Effector memory CD8-positive, alpha-beta T cell (primary cell): ENCODE results near the gene ERCC6.

Source experiments
- ATAC-seq: fragments of 150-1000 bp; cut with Tn5 transposase; replicated peaks from 2 replicates; pipeline ENCODE4 v1.10.0; 2021; ENCODE audit warnings: mild to moderate bottlenecking, moderate library complexity
- DNase-seq, 3 experiments: peaks; one replicate each; pipeline ENCODE4 v3.0.0; 2021
- H3K27ac Mint-ChIP-seq, 2 donors: one replicate each; pipeline ENCODE4 v1.8.0; 2022; ENCODE audit warnings: mild to moderate bottlenecking in 2 of 2, mixed read lengths in 2 of 2, moderate library complexity in 2 of 2
- H3K27me3 Mint-ChIP-seq, 2 donors: one replicate each; pipeline ENCODE4 v1.8.0; 2022; ENCODE audit warnings: mixed read lengths in 2 of 2
- H3K36me3 Mint-ChIP-seq: one replicate; pipeline ENCODE4 v1.8.0; 2022; ENCODE audit warnings: mild to moderate bottlenecking, moderate library complexity, mixed read lengths; ENCODE audit not compliant: insufficient read depth
- H3K4me1 Mint-ChIP-seq, 2 donors: one replicate each; pipeline ENCODE4 v1.8.0; 2022; ENCODE audit warnings: low read depth in 2 of 2, mixed read lengths in 2 of 2
- H3K4me3 Mint-ChIP-seq, 2 donors: one replicate each; pipeline ENCODE4 v1.8.0; 2022; ENCODE audit warnings: mild to moderate bottlenecking in 2 of 2, mixed read lengths in 2 of 2, moderate library complexity in 2 of 2
- H3K9me3 Mint-ChIP-seq, 2 donors: one replicate each; pipeline ENCODE4 v1.8.0; 2022; ENCODE audit warnings: mixed read lengths in 2 of 2

The ERCC6 gene

DNA sequence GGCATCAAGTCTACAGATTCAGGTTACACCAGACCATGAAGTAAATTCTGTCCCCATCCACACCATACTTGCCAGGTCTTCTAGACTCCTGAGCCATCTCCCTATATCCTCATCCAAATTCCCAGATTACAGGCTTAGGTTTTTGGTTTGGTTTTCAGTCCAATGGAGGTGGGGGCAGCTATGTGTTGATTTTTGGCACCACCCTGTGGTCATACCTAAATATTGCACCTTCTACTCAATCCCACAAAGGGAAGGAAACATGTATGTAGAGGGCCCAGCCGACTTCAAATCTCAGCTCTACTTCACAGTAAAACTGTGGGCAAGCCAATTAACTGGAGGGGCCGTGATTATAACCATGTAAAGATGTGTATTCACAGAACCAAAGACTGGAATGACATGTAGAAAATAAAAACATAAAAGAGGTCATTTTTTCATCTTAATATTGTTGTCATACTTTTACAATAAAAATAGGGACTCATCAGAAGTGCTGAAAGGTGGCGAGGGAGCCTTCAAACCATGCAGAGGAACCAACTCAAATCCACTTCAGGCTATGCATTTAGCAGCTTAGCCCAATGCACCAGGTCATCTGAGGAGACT lies 19.8 kb downstream of the ERCC6 start:
- H3K9me3 Mint-ChIP-seq, result no peaks in the 10 kb centered on the region
- peaks cover 15% of the 10 kb centered on the region for H3K36me3 Mint-ChIP-seq
- ATAC-seq (peak; percentile 70), DNase-seq (peak in 2 of 3 experiments; percentile 10 to 36)
- H3K27me3 Mint-ChIP-seq, result no peaks in the 10 kb centered on the region
- no peak overlapping the region for H3K27ac Mint-ChIP-seq
- H3K4me1 Mint-ChIP-seq, result peaks cover 2 to 7% of the 10 kb centered on the region in 2 donors
- H3K4me3 Mint-ChIP-seq, result no peak overlapping the region

GRCh38 chr10:49518566-49518965 lies 20.4 kb downstream of the ERCC6 start:
- peaks cover 11% of the 10 kb centered on the region for H3K36me3 Mint-ChIP-seq
- no peak overlapping the region for H3K27ac Mint-ChIP-seq
- H3K4me3 Mint-ChIP-seq, result no peak overlapping the region
- H3K4me1 Mint-ChIP-seq, result peaks cover 2 to 7% of the 10 kb centered on the region in 2 donors
- DNase-seq (no peak), ATAC-seq (no peak)
- H3K27me3 Mint-ChIP-seq, result no peaks in the 10 kb centered on the region
- H3K9me3 Mint-ChIP-seq, result no peaks in the 10 kb centered on the region

GRCh38 chr10:49516216-49516970 lies 22.5 kb downstream of the ERCC6 start:
- Mint-ChIP-seq H3K36me3 (peaks cover 12% of the 10 kb centered on the region), H3K27me3 (no peaks in the 10 kb centered on the region), H3K27ac (no peak overlapping the region), H3K4me3 (no peak overlapping the region), H3K4me1 (peaks cover 6 to 7% of the 10 kb centered on the region in 2 donors), H3K9me3 (no peaks in the 10 kb centered on the region)
- no peak for ATAC-seq
- no peak for DNase-seq

GRCh38 chr10:49512121-49512809 lies 26.7 kb downstream of the ERCC6 start:
- no peaks in the 10 kb centered on the region for H3K27me3 Mint-ChIP-seq
- peaks cover 8% of the 10 kb centered on the region for H3K36me3 Mint-ChIP-seq
- no peak overlapping the region for H3K4me3 Mint-ChIP-seq
- H3K9me3 Mint-ChIP-seq, result no peaks in the 10 kb centered on the region
- ATAC-seq, result peak; percentile 46
- peaks cover 23 to 27% of the 10 kb centered on the region in 2 donors for H3K4me1 Mint-ChIP-seq
- no peak overlapping the region for H3K27ac Mint-ChIP-seq
- peak in 2 of 3 experiments; percentile 10 to 26 for DNase-seq

DNA sequence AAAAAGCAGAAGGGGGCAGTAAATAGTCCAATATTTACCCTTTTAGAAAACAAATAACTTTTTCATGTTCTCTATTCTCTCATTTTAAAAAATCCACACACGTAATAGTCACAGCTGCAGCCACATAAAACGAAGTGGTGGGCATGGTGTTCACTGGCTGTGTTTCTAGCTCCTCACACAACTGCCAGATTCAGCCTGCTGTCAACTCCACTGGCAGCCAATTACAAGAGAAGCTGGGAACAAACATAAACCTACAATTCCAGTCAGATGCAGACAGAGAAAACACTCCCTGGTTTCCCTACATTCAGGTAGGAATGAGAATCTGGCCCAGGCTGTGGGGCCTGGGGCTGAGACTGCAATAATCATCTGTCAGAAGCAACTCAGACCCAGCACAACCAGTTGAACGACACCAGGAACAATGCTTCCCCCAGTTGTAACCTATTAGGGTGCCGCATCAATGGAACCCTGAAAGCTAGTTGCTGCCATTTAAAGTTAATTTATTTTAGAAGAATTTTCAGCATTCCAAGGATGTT lies 29.1 kb downstream of the ERCC6 start:
- Mint-ChIP-seq H3K27me3 (no peaks in the 10 kb centered on the region), H3K4me1 (peaks cover 30 to 35% of the 10 kb centered on the region in 2 donors), H3K36me3 (peaks cover 8% of the 10 kb centered on the region), H3K4me3 (no peak overlapping the region), H3K9me3 (no peaks in the 10 kb centered on the region), H3K27ac (no peak overlapping the region)
- no peak for DNase-seq
- ATAC-seq, result no peak

DNA sequence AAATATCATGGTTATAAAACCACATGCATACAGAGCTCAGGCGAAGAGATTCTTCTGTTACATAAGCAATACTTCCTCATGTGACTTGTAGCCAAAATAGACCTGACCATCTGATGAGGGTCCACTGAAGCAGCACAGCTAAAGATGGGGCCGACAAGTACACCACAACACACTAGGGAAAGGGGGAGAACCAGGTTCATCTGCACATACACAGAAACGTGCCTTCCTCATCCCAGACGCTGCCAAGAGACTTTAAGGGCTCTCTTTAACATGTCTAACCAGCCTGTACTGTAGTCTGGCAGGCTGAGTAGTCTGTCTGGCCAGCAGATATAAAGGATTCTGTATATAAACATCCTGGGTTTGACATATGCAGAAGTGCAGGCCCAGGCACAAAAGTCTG lies 30.3 kb downstream of the ERCC6 start:
- peaks cover 30 to 35% of the 10 kb centered on the region in 2 donors for H3K4me1 Mint-ChIP-seq
- H3K36me3 Mint-ChIP-seq, result peaks cover 8% of the 10 kb centered on the region
- peak overlapping the region in 1 of 2 donors; percentile 50 for H3K27ac Mint-ChIP-seq
- H3K9me3 Mint-ChIP-seq, result no peaks in the 10 kb centered on the region
- H3K27me3 Mint-ChIP-seq, result no peaks in the 10 kb centered on the region
- ATAC-seq (peak; percentile 6), DNase-seq (no peak)
- H3K4me3 Mint-ChIP-seq, result peak overlapping the region; percentile 31 to 40

GRCh38 chr10:49508249-49508648 lies 30.7 kb downstream of the ERCC6 start:
- peaks cover 30 to 35% of the 10 kb centered on the region in 2 donors for H3K4me1 Mint-ChIP-seq
- H3K27ac Mint-ChIP-seq, result peak overlapping the region in 1 of 2 donors; percentile 50
- peaks cover 8% of the 10 kb centered on the region for H3K36me3 Mint-ChIP-seq
- DNase-seq (peak in 2 of 3 experiments; percentile 12 to 23), ATAC-seq (peak; percentile 93)
- peak overlapping the region; percentile 31 to 40 for H3K4me3 Mint-ChIP-seq
- H3K27me3 Mint-ChIP-seq, result no peaks in the 10 kb centered on the region
- no peaks in the 10 kb centered on the region for H3K9me3 Mint-ChIP-seq

GRCh38 chr10:49505589-49505988 lies 33.3 kb downstream of the ERCC6 start:
- H3K4me3 Mint-ChIP-seq, result no peak overlapping the region
- DNase-seq, result no peak
- peaks cover 26 to 32% of the 10 kb centered on the region in 2 donors for H3K4me1 Mint-ChIP-seq
- no peak for ATAC-seq
- H3K9me3 Mint-ChIP-seq, result no peaks in the 10 kb centered on the region
- H3K27me3 Mint-ChIP-seq, result no peaks in the 10 kb centered on the region
- H3K36me3 Mint-ChIP-seq, result peaks cover 13% of the 10 kb centered on the region
- H3K27ac Mint-ChIP-seq, result no peak overlapping the region

GRCh38 chr10:49505076-49505475 lies 33.8 kb downstream of the ERCC6 start:
- H3K27ac Mint-ChIP-seq, result no peak overlapping the region
- peaks cover 18% of the 10 kb centered on the region for H3K36me3 Mint-ChIP-seq
- no peak overlapping the region for H3K4me3 Mint-ChIP-seq
- H3K4me1 Mint-ChIP-seq, result peaks cover 24 to 28% of the 10 kb centered on the region in 2 donors
- DNase-seq (no peak), ATAC-seq (no peak)
- no peaks in the 10 kb centered on the region for H3K9me3 Mint-ChIP-seq
- no peaks in the 10 kb centered on the region for H3K27me3 Mint-ChIP-seq

DNA sequence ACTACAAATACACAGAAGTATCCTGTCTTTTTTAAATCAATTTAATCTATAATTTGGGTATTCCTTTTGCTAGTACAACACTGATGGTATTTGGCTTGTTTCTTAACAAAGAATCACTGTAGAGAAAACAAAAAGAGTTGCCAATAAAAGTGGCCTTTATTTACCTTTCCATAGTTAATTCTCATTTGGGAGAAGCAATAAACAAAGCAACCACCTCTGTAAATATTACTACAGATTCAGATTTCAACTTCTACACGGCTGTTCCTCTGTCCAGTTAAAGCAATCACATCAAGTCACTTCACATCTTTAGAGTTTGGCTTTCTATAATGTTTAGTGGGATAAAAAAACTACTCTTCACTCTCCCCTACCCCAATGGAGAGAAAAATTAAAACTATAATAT lies 34.4 kb downstream of the ERCC6 start:
- DNase-seq (no peak), ATAC-seq (no peak)
- H3K27ac Mint-ChIP-seq, result no peak overlapping the region
- H3K36me3 Mint-ChIP-seq, result peaks cover 19% of the 10 kb centered on the region
- no peaks in the 10 kb centered on the region for H3K27me3 Mint-ChIP-seq
- H3K9me3 Mint-ChIP-seq, result no peaks in the 10 kb centered on the region
- no peak overlapping the region for H3K4me3 Mint-ChIP-seq
- peaks cover 24 to 28% of the 10 kb centered on the region in 2 donors for H3K4me1 Mint-ChIP-seq

GRCh38 chr10:49502358-49502757 lies 36.6 kb downstream of the ERCC6 start:
- H3K27ac Mint-ChIP-seq, result no peak overlapping the region
- peaks cover 7 to 15% of the 10 kb centered on the region in 2 donors for H3K4me1 Mint-ChIP-seq
- ATAC-seq (no peak), DNase-seq (no peak)
- no peaks in the 10 kb centered on the region for H3K27me3 Mint-ChIP-seq
- no peak overlapping the region for H3K4me3 Mint-ChIP-seq
- H3K9me3 Mint-ChIP-seq, result no peaks in the 10 kb centered on the region
- peaks cover 19% of the 10 kb centered on the region for H3K36me3 Mint-ChIP-seq

DNA sequence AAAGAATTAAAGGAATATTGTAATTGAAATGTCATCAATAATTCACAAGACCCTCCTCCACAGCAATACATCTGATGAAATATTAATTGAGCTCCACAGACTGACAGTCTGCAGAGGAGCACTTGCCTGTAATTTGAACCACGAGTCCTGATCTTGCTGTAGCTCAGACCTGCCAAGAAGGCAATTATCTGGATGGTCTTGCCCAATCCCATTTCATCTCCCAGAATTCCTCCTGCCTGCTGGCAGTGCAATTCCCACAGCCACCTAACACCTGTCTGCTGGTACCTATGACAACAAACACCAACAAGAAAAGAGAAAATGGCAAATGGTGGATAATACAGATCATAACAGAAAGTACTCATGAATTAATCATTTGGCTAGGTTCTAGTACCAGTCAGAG lies 38.5 kb downstream of the ERCC6 start:
- Mint-ChIP-seq H3K9me3 (no peaks in the 10 kb centered on the region), H3K27me3 (no peaks in the 10 kb centered on the region), H3K27ac (no peak overlapping the region), H3K36me3 (peaks cover 18% of the 10 kb centered on the region), H3K4me3 (no peak overlapping the region), H3K4me1 (peaks cover 0 to 5% of the 10 kb centered on the region in 2 donors)
- DNase-seq, result no peak
- ATAC-seq, result no peak

DNA sequence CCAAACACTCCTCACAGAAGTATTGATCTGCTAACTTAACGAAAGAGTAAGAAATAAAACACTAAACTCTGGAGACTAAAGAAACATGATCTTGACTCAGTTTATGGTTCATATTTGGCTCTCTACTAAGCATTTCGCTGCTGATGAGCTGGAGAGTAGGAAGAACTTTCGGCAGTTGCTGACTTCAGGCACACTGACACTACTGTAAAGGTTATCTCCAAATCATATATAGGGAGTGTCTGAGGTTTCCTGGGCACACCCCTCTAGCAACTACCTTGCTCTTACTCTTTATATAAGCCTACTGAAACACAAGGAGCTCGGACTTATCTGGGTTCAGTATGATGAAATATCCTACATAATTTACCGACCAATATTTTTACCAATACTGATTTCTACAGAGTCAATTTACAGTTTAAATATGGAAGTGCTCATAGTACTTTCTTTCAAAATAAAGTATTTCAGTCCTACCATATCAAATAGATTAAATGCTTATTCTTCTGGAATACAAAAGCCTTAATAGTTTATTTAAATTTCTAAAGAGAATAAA lies 39.5 kb downstream of the ERCC6 start:
- Mint-ChIP-seq H3K27me3 (no peaks in the 10 kb centered on the region), H3K9me3 (no peaks in the 10 kb centered on the region), H3K4me1 (peaks cover 0 to 5% of the 10 kb centered on the region in 2 donors), H3K4me3 (no peak overlapping the region), H3K27ac (no peak overlapping the region), H3K36me3 (peaks cover 14% of the 10 kb centered on the region)
- DNase-seq, result no peak
- no peak for ATAC-seq
